Measurements from ENCODE around the gene NR4A2.
A peak's percentile ranks its signal among the peaks of the same experiment; 100 is the strongest.
"Not testable (repeated sequence)": the region's sequence is repeated elsewhere in the genome, so short reads cannot be mapped to it uniquely, and the experiment has no call there.

The NR4A2 gene

GRCh38 chr2:156321243-156321904 lies 11.1 kb downstream of the NR4A2 start:
- DNase-seq = no peak

- DNase-seq = peak in 2 of 14 donors; percentile 31 to 34
Observed at GRCh38 chr2:156320486-156321098, 11.9 kb downstream of the NR4A2 start.

GRCh38 chr2:156319811-156320485 lies 12.6 kb downstream of the NR4A2 start:
- DNase-seq = peak in 2 of 14 donors; percentile 1 to 34

- no peak for DNase-seq
Observed at GRCh38 chr2:156317631-156318030, 14.9 kb downstream of the NR4A2 start.

- DNase-seq = peak in 1 of 14 donors; percentile 15
Observed at GRCh38 chr2:156311976-156312375, 20.5 kb downstream of the NR4A2 start.

GRCh38 chr2:156310773-156311172 lies 21.7 kb downstream of the NR4A2 start:
- no peak for DNase-seq

GRCh38 chr2:156309917-156310316 lies 22.6 kb downstream of the NR4A2 start:
- DNase-seq = no peak

- no peak for DNase-seq
Observed at GRCh38 chr2:156309167-156309566, 23.4 kb downstream of the NR4A2 start.

GRCh38 chr2:156306821-156307220 lies 25.7 kb downstream of the NR4A2 start:
- no peak for DNase-seq

- no peak for DNase-seq
Observed at GRCh38 chr2:156305121-156305520, 27.4 kb downstream of the NR4A2 start.

GRCh38 chr2:156300337-156300736 lies 32.2 kb downstream of the NR4A2 start:
- no peak for DNase-seq

- no peak for DNase-seq
Observed at GRCh38 chr2:156294945-156295580, 37.5 kb downstream of the NR4A2 start.

GRCh38 chr2:156293382-156293781 lies 39.1 kb downstream of the NR4A2 start:
- DNase-seq = not testable (repeated sequence)

- no peak for DNase-seq
Observed at GRCh38 chr2:156279446-156280150, 52.9 kb downstream of the NR4A2 start.
